ENCODE measurements around the gene ACOXL. TPM values are rescaled to one million over a fixed set of nuclear protein-coding genes. Genes with fewer than 3 reads are reported as not detected.

Gene ACOXL
- total and polyA plus RNA-seq, 9 of the 15 experiments (the other 6 are each of a cell fraction or from before 2014, with no cell fraction given) = 0.31 to 0.56 TPM; not detected in 7

DNA sequence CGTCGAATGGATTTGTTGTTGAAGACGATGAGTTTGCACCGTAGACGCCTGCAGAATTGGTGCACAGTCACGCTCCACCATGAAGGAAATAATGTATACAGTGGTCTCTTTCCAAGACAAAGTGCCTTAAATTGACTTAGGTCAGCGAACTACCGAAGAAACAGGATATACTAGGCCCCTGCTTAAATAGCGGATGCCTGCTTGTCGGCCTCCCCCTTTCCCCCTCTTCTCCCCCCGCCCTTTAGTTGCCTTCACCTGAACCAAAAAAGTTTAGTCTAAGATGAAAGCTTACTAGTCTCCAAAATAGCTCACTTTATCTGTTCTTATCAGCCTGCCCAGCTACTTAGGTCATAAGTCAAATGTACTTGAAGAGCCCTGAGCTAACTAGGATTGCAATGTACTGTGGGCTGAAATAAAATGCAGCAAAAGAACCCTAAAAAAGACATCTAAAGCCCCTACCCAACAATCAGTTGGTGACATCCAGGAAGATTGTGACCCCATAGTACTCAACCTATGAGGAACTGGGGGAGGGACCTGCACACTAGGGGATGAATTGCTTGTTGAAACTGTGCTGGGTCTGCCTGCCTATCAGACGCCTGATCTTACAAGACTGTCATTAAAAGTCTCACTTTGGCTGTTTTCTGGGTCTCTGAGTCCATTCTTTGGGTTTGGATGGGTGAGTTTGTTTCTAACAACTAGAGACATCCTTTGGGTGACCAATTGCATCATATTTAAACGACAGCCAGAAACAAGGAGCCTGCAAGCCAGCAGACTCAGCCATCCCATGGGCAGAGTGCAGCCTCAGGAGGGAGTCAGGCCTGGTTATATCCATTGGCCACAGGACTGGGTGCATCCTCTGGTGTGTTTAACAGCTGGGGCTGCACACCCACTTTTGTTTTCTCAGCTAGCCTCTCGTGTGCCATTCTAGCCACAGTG is 14.5 kb downstream of the ACOXL start:
- H3K4me2 ChIP-seq (ENCODE audit: insufficient read depth, low read length) = peak overlapping the region; percentile 35; the same call in 1 of the 2 replicates
- H3K4me1 ChIP-seq (replicated peaks in 1 of 2; ENCODE audit: control insufficient read depth in 2 of 2, insufficient read depth in 2 of 2, low read length in 2 of 2) = peaks cover 0 to 26% of the 10 kb centered on the region in 2 experiments; a peak in 4 of 5 replicates
- ChIA-PET POLR2A (no interaction called here), CTCF (ENCODE audit: low intra/inter-chr PET ratio) (no interaction called here)
- WGBS (ENCODE audit: insufficient coverage, low coverage, missing lambda C conversion rate) = 27% methylated on average over 13 of the region's 14 CpGs
- peak in 1 of 4 experiments; percentile 30 for DNase-seq (ENCODE audit: extremely low read depth in 1 of 4, low spot score in 3 of 4)
- peak; percentile 66 for ATAC-seq
- H3K79me2 ChIP-seq (ENCODE audit: control insufficient read depth, insufficient read depth, low read length) = no peaks in the 10 kb centered on the region
- intact Hi-C loops (cut with micrococcal nuclease) = no loop called here
- H3K4me3 ChIP-seq = no peak overlapping the region
- H3K9me1 ChIP-seq (ENCODE audit: control insufficient read depth, insufficient read depth, low read length) = no peaks in the 10 kb centered on the region
- H2AFZ ChIP-seq (ENCODE audit: low read depth, low read length) = peak overlapping the region; percentile 19; the same call in 1 of the 2 replicates
- BruUV-seq (replicated peaks) = no TSS peak
- no peak overlapping the region for H3K27ac ChIP-seq (ENCODE audit: extremely low read depth, low read depth, low read length)
- H3K27me3 ChIP-seq (ENCODE audit: control insufficient read depth in 2 of 2, insufficient read depth in 2 of 2, low read length in 2 of 2) = peaks cover 12 to 16% of the 10 kb centered on the region in 2 experiments
- H3K9me3 ChIP-seq (replicated peaks; ENCODE audit: control insufficient read depth, insufficient read depth, low read depth, low read length) = no peaks in the 10 kb centered on the region
- in situ Hi-C loops (cut with MboI) = no loop called here
- no peak for FAIRE-seq
- no peaks in the 10 kb centered on the region for H3K36me3 ChIP-seq (ENCODE audit: control insufficient read depth, insufficient read depth, low read length)
- no peak overlapping the region for H3K9ac ChIP-seq (ENCODE audit: insufficient read depth in 1 of 2, low read depth in 2 of 2, low read length in 2 of 2)
- H4K20me1 ChIP-seq (replicated peaks; ENCODE audit: control insufficient read depth, insufficient read depth, low read length) = no peaks in the 10 kb centered on the region
- TF ChIP-seq KDM2B (CRISPR knock-in tag; IDR thresholded peaks at IDR 0.05) (no peak), MAFF (IDR thresholded peaks at IDR 0.05; ENCODE audit: low read length) (no peak), BDP1 (IDR thresholded peaks at IDR 0.05; ENCODE audit: insufficient read depth, insufficient read length) (no peak), ADNP (tag; IDR thresholded peaks at IDR 0.05) (no peak), ZNF431 (CRISPR knock-in tag; IDR thresholded peaks at IDR 0.05) (no peak), CREB1 (IDR thresholded peaks at IDR 0.05) (no peak), CREB1 (CRISPR knock-in tag; IDR thresholded peaks at IDR 0.05) (no peak), HDAC2 (IDR thresholded peaks at IDR 0.05) (no peak), MAFK (IDR thresholded peaks at IDR 0.05; ENCODE audit: low read length) (no peak), MEF2A (IDR thresholded peaks at IDR 0.05; ENCODE audit: control insufficient read depth, low read depth, low read length) (no peak), ZNF212 (CRISPR knock-in tag; IDR thresholded peaks at IDR 0.05) (no peak), TCF7L2 (IDR thresholded peaks at IDR 0.05; ENCODE audit: low read depth, low read length) (no peak), RFX7 (CRISPR knock-in tag; IDR thresholded peaks at IDR 0.05) (no peak), CEBPB (tag; IDR thresholded peaks at IDR 0.05) (peak; percentile 22; the same call in 1 of the 2 replicates), PTTG1 (tag; IDR thresholded peaks at IDR 0.05; ENCODE audit: low read depth) (no peak), RBM22 (IDR thresholded peaks at IDR 0.05; ENCODE audit: low read depth, low read length, poor library complexity, severe bottlenecking) (no peak), NFIC (IDR thresholded peaks at IDR 0.05) (no peak)
- TF ChIP-seq, protein P1, sequence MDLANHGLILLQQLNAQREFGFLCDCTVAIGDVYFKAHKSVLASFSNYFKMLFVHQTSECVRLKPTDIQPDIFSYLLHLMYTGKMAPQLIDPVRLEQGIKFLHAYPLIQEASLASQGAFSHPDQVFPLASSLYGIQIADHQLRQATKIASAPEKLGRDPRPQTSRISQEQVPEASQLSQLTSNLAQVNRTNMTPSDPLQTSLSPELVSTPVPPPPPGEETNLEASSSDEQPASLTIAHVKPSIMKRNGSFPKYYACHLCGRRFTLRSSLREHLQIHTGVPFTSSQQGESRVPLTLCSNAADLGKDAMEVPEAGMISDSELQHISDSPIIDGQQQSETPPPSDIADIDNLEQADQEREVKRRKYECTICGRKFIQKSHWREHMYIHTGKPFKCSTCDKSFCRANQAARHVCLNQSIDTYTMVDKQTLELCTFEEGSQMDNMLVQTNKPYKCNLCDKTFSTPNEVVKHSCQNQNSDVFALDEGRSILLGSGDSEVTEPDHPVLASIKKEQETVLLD (IDR thresholded peaks at IDR 0.05) = no peak
- TF ChIP-seq, protein P2, sequence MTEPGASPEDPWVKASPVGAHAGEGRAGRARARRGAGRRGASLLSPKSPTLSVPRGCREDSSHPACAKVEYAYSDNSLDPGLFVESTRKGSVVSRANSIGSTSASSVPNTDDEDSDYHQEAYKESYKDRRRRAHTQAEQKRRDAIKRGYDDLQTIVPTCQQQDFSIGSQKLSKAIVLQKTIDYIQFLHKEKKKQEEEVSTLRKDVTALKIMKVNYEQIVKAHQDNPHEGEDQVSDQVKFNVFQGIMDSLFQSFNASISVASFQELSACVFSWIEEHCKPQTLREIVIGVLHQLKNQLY (CRISPR knock-in tag; conservative IDR thresholded peaks at IDR 0.05) = no peak
- TF ChIP-seq, protein P3, sequence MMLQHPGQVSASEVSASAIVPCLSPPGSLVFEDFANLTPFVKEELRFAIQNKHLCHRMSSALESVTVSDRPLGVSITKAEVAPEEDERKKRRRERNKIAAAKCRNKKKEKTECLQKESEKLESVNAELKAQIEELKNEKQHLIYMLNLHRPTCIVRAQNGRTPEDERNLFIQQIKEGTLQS (IDR thresholded peaks at IDR 0.05) = peak; percentile 22; the same call in 1 of the 2 replicates
- TF ChIP-seq, protein P3 (CRISPR knock-in tag; conservative IDR thresholded peaks at IDR 0.05) = no peak

Data from K562 (cell line).